Mesenchymal stem cell (in vitro differentiated cells and primary cell): ENCODE data around the gene OMA1.
A peak's percentile ranks its signal among the peaks of the same experiment; 100 is the strongest.

ENCODE experiments used
- DNase-seq: peaks from one replicate; pipeline ENCODE4 v3.0.0-alpha.2; 2013
- H2AFZ ChIP-seq: one replicate; pipeline ENCODE4 v1.6.1; 2013; ENCODE audit warnings: low read depth, mild to moderate bottlenecking, control low read depth, inconsistent platforms, low read length, moderate library complexity
- H2AK5ac ChIP-seq: 2 replicates; pipeline ENCODE4 v1.6.1; 2013; ENCODE audit warnings: low read length, moderate library complexity, mild to moderate bottlenecking, inconsistent platforms; ENCODE audit not compliant: severe bottlenecking
- H2BK120ac ChIP-seq: one replicate; pipeline ENCODE4 v1.6.1; 2013; ENCODE audit warnings: low read depth, mild to moderate bottlenecking, inconsistent platforms, low read length, moderate library complexity
- H2BK12ac ChIP-seq, 2 experiments: one replicate each; pipeline ENCODE4 v1.6.1; 2013; ENCODE audit warnings: inconsistent platforms in 2 of 2, low read length in 2 of 2, mild to moderate bottlenecking in 2 of 2, moderate library complexity in 2 of 2, control low read depth in 1 of 2
- H2BK15ac ChIP-seq: one replicate; pipeline ENCODE4 v1.6.1; 2013; ENCODE audit warnings: mild to moderate bottlenecking, low read depth, inconsistent platforms; ENCODE audit not compliant: poor library complexity, severe bottlenecking
- H2BK5ac ChIP-seq: 2 replicates; pipeline ENCODE4 v1.6.1; 2013; ENCODE audit warnings: low read depth, mild to moderate bottlenecking, low read length, control low read depth, inconsistent platforms; ENCODE audit not compliant: poor library complexity, severe bottlenecking
- H3K14ac ChIP-seq, 2 experiments: one replicate each; pipeline ENCODE4 v1.6.1; 2013; ENCODE audit warnings: inconsistent platforms in 2 of 2, low read length in 2 of 2, control low read depth in 1 of 2, mild to moderate bottlenecking in 1 of 2, moderate library complexity in 1 of 2
- H3K18ac ChIP-seq, 2 experiments: one replicate each; pipeline ENCODE4 v1.6.1; 2013; ENCODE audit warnings: inconsistent platforms in 2 of 2, low read length in 2 of 2, control low read depth in 1 of 2, low read depth in 1 of 2, mild to moderate bottlenecking in 1 of 2
- H3K23ac ChIP-seq, 2 experiments: one replicate each; pipeline ENCODE4 v1.6.1; 2013; ENCODE audit warnings: inconsistent platforms in 2 of 2, low read length in 2 of 2, mild to moderate bottlenecking in 2 of 2, moderate library complexity in 2 of 2, control low read depth in 1 of 2
- H3K27ac ChIP-seq: 2 replicates; pipeline ENCODE4 v1.5.1; 2013; ENCODE audit warnings: mild to moderate bottlenecking, moderate library complexity, low read length, control low read depth, inconsistent platforms; ENCODE audit not compliant: poor library complexity, severe bottlenecking
- H3K27me3 ChIP-seq, 2 experiments: 2 replicates each; pipeline versions ENCODE4 v1.6.1 to v1.7.0; 2013; ENCODE audit warnings: low read length in 2 of 2, mild to moderate bottlenecking in 2 of 2, moderate library complexity in 2 of 2, control low read depth in 1 of 2, inconsistent platforms in 1 of 2; ENCODE audit not compliant: control insufficient read depth in 1 of 2, insufficient read depth in 1 of 2
- H3K36me3 ChIP-seq, 2 experiments: 2 replicates each; pipeline versions ENCODE4 v1.6.1 to v1.7.0; 2013; ENCODE audit warnings: low read length in 2 of 2, control low read depth in 1 of 2, inconsistent platforms in 1 of 2, low read depth in 1 of 2, mild to moderate bottlenecking in 1 of 2; ENCODE audit not compliant: insufficient read depth in 2 of 2, control insufficient read depth in 1 of 2
- H3K4ac ChIP-seq, 2 experiments: one replicate each; pipeline ENCODE4 v1.6.1; 2013; ENCODE audit warnings: inconsistent platforms in 2 of 2, low read length in 2 of 2, mild to moderate bottlenecking in 2 of 2, moderate library complexity in 2 of 2, control low read depth in 1 of 2, low read depth in 1 of 2
- H3K4me1 ChIP-seq: 2 replicates; pipeline ENCODE4 v1.6.1; 2013; ENCODE audit warnings: low read depth, low read length, control low read depth; ENCODE audit not compliant: control insufficient read depth, insufficient read depth
- H3K4me2 ChIP-seq: 2 replicates; pipeline ENCODE4 v1.6.1; 2013; ENCODE audit warnings: low read length, mild to moderate bottlenecking, inconsistent platforms; ENCODE audit not compliant: poor library complexity, severe bottlenecking
- H3K4me3 ChIP-seq, 2 experiments: 2 replicates each; pipeline versions ENCODE4 v1.5.1 to v1.7.0; 2013; ENCODE audit warnings: low read length in 2 of 2, mild to moderate bottlenecking in 2 of 2, control low read depth in 1 of 2, low read depth in 1 of 2; ENCODE audit not compliant: insufficient read depth in 1 of 2
- H3K79me1 ChIP-seq: replicated peaks from 2 replicates; pipeline ENCODE4 v1.6.1; 2013; ENCODE audit warnings: mild to moderate bottlenecking, control low read depth, low read length, inconsistent platforms; ENCODE audit not compliant: poor library complexity, severe bottlenecking
- H3K9ac ChIP-seq: 2 replicates; pipeline ENCODE4 v1.7.0; 2013; ENCODE audit warnings: mild to moderate bottlenecking, low read length, moderate library complexity
- H3K9me3 ChIP-seq: 2 replicates; pipeline ENCODE4 v1.7.0; 2013; ENCODE audit warnings: mild to moderate bottlenecking, low read length; ENCODE audit not compliant: control insufficient read depth
- H4K8ac ChIP-seq: one replicate; pipeline ENCODE4 v1.6.1; 2013; ENCODE audit warnings: inconsistent platforms, mild to moderate bottlenecking, low read length, moderate library complexity
- H4K91ac ChIP-seq: one replicate; pipeline ENCODE4 v1.6.1; 2013; ENCODE audit warnings: mild to moderate bottlenecking, low read length, inconsistent platforms
- WGBS: methylation state at CpG from one replicate; pipeline ENCODE4 v1.1.7; 2013; ENCODE audit warnings: mixed read lengths; 5-methylcytosine and 5-hydroxymethylcytosine counted together

OMA1 gene

GRCh38 chr1:58585581-58586151 lies 39.1 kb upstream of the OMA1 start:
- Histone ChIP-seq H4K8ac (no peak overlapping the region), H3K4ac (no peak overlapping the region), H3K27me3 (no peaks in the 10 kb centered on the region), H3K23ac (no peak overlapping the region), H3K36me3 (no peaks in the 10 kb centered on the region), H3K9ac (no peak overlapping the region), H2AFZ (no peak overlapping the region), H2AK5ac (no peak overlapping the region), H3K79me1 (no peaks in the 10 kb centered on the region), H3K4me1 (peaks cover 18% of the 10 kb centered on the region), H3K27ac (no peak overlapping the region), H3K4me2 (no peak overlapping the region), H2BK120ac (no peak overlapping the region), H2BK12ac (no peak overlapping the region), H3K14ac (no peak overlapping the region), H3K9me3 (no peaks in the 10 kb centered on the region), H2BK15ac (no peak overlapping the region), H4K91ac (no peak overlapping the region), H2BK5ac (no peak overlapping the region), H3K18ac (no peak overlapping the region), H3K4me3 (no peak overlapping the region)
- WGBS, result 53% methylated on average over 3 of the region's 3 CpGs
- DNase-seq, result peak; percentile 52

DNA sequence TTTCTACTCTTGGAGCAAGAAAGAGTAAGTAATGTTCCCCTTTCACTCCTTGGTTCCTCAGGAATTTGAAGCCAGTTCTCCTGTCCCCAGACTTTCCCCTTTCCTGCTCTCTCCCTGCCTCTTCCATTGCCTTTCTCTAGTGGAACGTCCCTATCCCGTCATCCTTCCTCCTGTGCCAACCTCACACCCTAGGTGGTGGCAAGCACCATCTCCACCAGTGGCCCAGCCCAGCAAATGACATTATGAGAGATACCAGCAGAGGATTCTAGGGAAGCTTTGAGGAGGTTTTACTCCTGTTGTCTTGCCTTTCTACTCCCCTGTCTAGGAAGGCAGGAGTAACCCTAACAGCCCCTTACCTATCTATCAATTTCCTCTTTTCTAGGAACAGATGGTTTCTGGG lies 38.6 kb upstream of the OMA1 start:
- Histone ChIP-seq H3K4ac (peak overlapping the region in 1 of 2 experiments; percentile 96), H3K18ac (peak overlapping the region; percentile 10 to 94), H4K8ac (no peak overlapping the region), H2AFZ (no peak overlapping the region), H3K4me3 (no peak overlapping the region), H3K9me3 (no peaks in the 10 kb centered on the region), H3K4me1 (peaks cover 18% of the 10 kb centered on the region), H3K27ac (peak overlapping the region; percentile 81), H2BK120ac (peak overlapping the region; percentile 12), H3K14ac (no peak overlapping the region), H4K91ac (peak overlapping the region; percentile 79), H3K79me1 (no peaks in the 10 kb centered on the region), H2AK5ac (peak overlapping the region; percentile 67), H3K4me2 (no peak overlapping the region), H3K9ac (peak overlapping the region; percentile 78), H3K23ac (no peak overlapping the region), H2BK12ac (peak overlapping the region; percentile 51 to 97), H3K36me3 (no peaks in the 10 kb centered on the region), H3K27me3 (no peaks in the 10 kb centered on the region), H2BK15ac (no peak overlapping the region), H2BK5ac (no peak overlapping the region)
- 90% methylated on average over 2 of the region's 2 CpGs for WGBS
- no peak for DNase-seq

DNA sequence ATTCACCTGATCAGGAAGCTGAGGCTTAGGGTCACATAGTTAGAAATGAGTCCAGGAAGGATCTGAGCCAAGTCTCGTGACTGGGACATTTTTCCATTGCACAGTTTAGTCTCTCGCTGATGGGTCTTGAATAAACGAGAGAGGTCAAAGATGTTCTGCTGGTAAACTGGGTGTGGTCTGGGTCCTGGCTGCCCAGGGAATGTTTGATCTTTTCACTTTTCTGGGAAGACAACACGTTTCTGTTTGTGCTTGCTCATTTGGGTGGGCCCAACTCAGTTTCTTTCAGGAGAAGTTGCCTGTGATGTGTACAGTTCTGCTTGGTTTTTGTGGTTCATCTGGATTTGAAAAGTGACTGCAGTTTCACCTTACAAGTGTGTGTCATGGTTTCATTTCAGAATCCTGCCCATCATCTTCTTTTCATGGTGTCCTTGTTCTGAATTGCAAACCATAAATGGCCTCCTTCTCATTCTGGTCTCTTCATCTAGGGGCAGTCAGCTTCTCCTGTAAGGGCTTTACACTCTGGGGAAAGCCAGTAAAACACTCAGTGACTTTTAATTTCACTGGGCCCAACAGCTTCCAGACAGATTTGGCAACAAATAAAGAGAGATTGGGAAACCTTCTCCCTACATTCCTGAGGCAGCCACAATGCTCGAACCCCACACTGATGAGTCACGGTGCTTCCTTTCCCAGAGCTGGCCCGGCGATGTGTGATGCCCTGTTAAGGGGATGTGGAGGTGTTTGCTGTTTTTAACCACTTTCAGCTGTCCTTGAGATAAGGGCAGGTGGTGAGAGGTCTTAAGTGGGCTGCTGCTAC lies 37.8 kb upstream of the OMA1 start:
- H2BK5ac ChIP-seq, result peak overlapping the region; percentile 71
- peak overlapping the region; percentile 97 for H3K27ac ChIP-seq
- H3K9ac ChIP-seq, result peak overlapping the region; percentile 78
- H2BK15ac ChIP-seq, result peak overlapping the region; percentile 33
- H2BK12ac ChIP-seq, result peak overlapping the region in 1 of 2 experiments; percentile 66
- H4K8ac ChIP-seq, result peak overlapping the region; percentile 65
- peak overlapping the region in 1 of 2 experiments; percentile 24 for H3K4ac ChIP-seq
- H4K91ac ChIP-seq, result peak overlapping the region; percentile 45
- peak overlapping the region; percentile 80 for H2AK5ac ChIP-seq
- no peak overlapping the region for H3K14ac ChIP-seq
- H3K4me3 ChIP-seq, result peak overlapping the region in 1 of 2 experiments; percentile 32
- H3K23ac ChIP-seq, result no peak overlapping the region
- H3K36me3 ChIP-seq, result no peaks in the 10 kb centered on the region
- WGBS, result 10% methylated on average over 8 of the region's 8 CpGs
- peaks cover 18% of the 10 kb centered on the region for H3K4me1 ChIP-seq
- H3K18ac ChIP-seq, result peak overlapping the region; percentile 5 to 24
- DNase-seq, result peak; percentile 93
- no peak overlapping the region for H2BK120ac ChIP-seq
- no peaks in the 10 kb centered on the region for H3K79me1 ChIP-seq
- no peak overlapping the region for H3K4me2 ChIP-seq
- H2AFZ ChIP-seq, result no peak overlapping the region
- no peaks in the 10 kb centered on the region for H3K9me3 ChIP-seq
- no peaks in the 10 kb centered on the region for H3K27me3 ChIP-seq

GRCh38 chr1:58583496-58583895 lies 37.0 kb upstream of the OMA1 start:
- peak overlapping the region; percentile 71 for H3K27ac ChIP-seq
- no peak overlapping the region for H3K4me3 ChIP-seq
- H2AFZ ChIP-seq, result no peak overlapping the region
- H3K18ac ChIP-seq, result peak overlapping the region in 1 of 2 experiments; percentile 37
- H2BK120ac ChIP-seq, result no peak overlapping the region
- no peak for DNase-seq
- H3K79me1 ChIP-seq, result no peaks in the 10 kb centered on the region
- H2BK5ac ChIP-seq, result peak overlapping the region; percentile 61
- peaks cover 18% of the 10 kb centered on the region for H3K4me1 ChIP-seq
- H3K14ac ChIP-seq, result no peak overlapping the region
- H2BK12ac ChIP-seq, result peak overlapping the region; percentile 29 to 59
- no peak overlapping the region for H4K91ac ChIP-seq
- H3K36me3 ChIP-seq, result no peaks in the 10 kb centered on the region
- peak overlapping the region; percentile 6 for H2BK15ac ChIP-seq
- H3K23ac ChIP-seq, result no peak overlapping the region
- H3K9ac ChIP-seq, result peak overlapping the region; percentile 78
- peak overlapping the region; percentile 17 for H2AK5ac ChIP-seq
- no CpG with 5 or more reads among the region's 1 CpG for WGBS
- H3K4ac ChIP-seq, result no peak overlapping the region
- no peaks in the 10 kb centered on the region for H3K9me3 ChIP-seq
- no peak overlapping the region for H3K4me2 ChIP-seq
- no peaks in the 10 kb centered on the region for H3K27me3 ChIP-seq
- no peak overlapping the region for H4K8ac ChIP-seq
